HCT116 (cell line): ENCODE results near the gene TAF4. TPM values are rescaled to one million over a fixed set of nuclear protein-coding genes. Genes with fewer than 3 reads are reported as not detected.

Experiments used
- ATAC-seq: fragments of 200-7000 bp; cut with Tn5 transposase; 2 replicates; pipeline ENCODE4 v1.9.1; 2020; ENCODE audit warnings: mild to moderate bottlenecking, moderate library complexity
- BruUV-seq: library from RNA; stranded (reverse); fragments of 400-500 nt; replicated peaks from 2 replicates; lab custom pipeline; 2021; lab: Mats Ljungman, UMichigan
- CTCF ChIA-PET: fragments of 300-600 bp; sonication (Branson Sonifier 250); formaldehyde crosslinking; loops from one replicate; lab custom pipeline; 2021; ENCODE audit warnings: antibody characterized with exemption; lab: Charles Lee
- POLR2A ChIA-PET: fragments of 300-600, 350-600 bp; sonication (Branson Sonifier 250); formaldehyde crosslinking; loops from one replicate; lab custom pipeline; 2021; ENCODE audit warnings: antibody characterized with exemption; lab: Charles Lee
- RAD21 ChIA-PET, 2 experiments: fragments of 300-600 bp; sonication (Branson Sonifier 250); formaldehyde crosslinking; loops; one replicate each; lab custom pipeline; 2023; ENCODE audit warnings: low total read pairs in 2 of 2; ENCODE audit not compliant: uncharacterized antibody in 2 of 2, unreplicated experiment in 2 of 2, low non-redundant PET in 1 of 2; lab: Charles Lee
- DNase-seq: peaks from one replicate; pipeline ENCODE4 v3.0.0-alpha.2; 2010; ENCODE audit warnings: low read depth, low spot score
- H2AFZ ChIP-seq: fragments of 200-600 bp; shearing (Covaris generic), sonication (generic); 2 replicates; pipeline ENCODE4 v1.6.1; 2017; ENCODE audit warnings: low read depth, mixed run types, mixed read lengths, antibody characterized with exemption, low read length; ENCODE audit not compliant: poor library complexity, severe bottlenecking
- H3K27ac ChIP-seq: 2 replicates; pipeline ENCODE4 v1.5.1; 2012; ENCODE audit warnings: low read depth, low read length
- H3K27me3 ChIP-seq: fragments of 200-600 bp; sonication (generic); 2 replicates; pipeline ENCODE4 v1.6.1; 2016; ENCODE audit warnings: mixed run types, low read length, mixed read lengths; ENCODE audit not compliant: insufficient read depth
- H3K36me3 ChIP-seq, 2 experiments: fragments of 200-500 bp in 1 of 2; fragments of 200-600 bp in 1 of 2; sonication (Bioruptor generic) in 1 of 2; sonication (generic) in 1 of 2; 2 replicates each; pipeline versions ENCODE4 v1.5.1 to v1.6.1; 2014 to 2016; ENCODE audit warnings: low read length in 2 of 2, inconsistent platforms in 1 of 2, mixed read lengths in 1 of 2, mixed run types in 1 of 2; ENCODE audit not compliant: insufficient read depth in 2 of 2, control insufficient read depth in 1 of 2
- H3K4me1 ChIP-seq, 2 experiments: fragments of 200-600 bp in 1 of 2; sonication (generic) in 1 of 2; 2 replicates each; pipeline versions ENCODE4 v1.5.1 to v1.6.1; 2012 to 2017; ENCODE audit warnings: low read length in 2 of 2, inconsistent platforms in 1 of 2, mild to moderate bottlenecking in 1 of 2, mixed read lengths in 1 of 2, mixed run types in 1 of 2, moderate library complexity in 1 of 2; ENCODE audit not compliant: insufficient read depth in 2 of 2, control insufficient read depth in 1 of 2
- H3K4me2 ChIP-seq: fragments of 200-600 bp; sonication (generic); 2 replicates; pipeline ENCODE4 v1.6.1; 2017; ENCODE audit warnings: mixed run types, low read length, mixed read lengths
- H3K4me3 ChIP-seq, 2 experiments: fragments of 200-600 bp in 1 of 2; sonication (generic) in 1 of 2; replicated peaks in 1 of 2; 2 replicates each; pipeline ENCODE4 v1.5.1; 2011 to 2016; ENCODE audit warnings: low read length in 2 of 2, control low read depth in 1 of 2, low read depth in 1 of 2, mild to moderate bottlenecking in 1 of 2, mixed read lengths in 1 of 2, mixed run types in 1 of 2
- H3K79me2 ChIP-seq: fragments of 200-600 bp; sonication (generic); 2 replicates; pipeline ENCODE4 v1.6.1; 2017; ENCODE audit warnings: mild to moderate bottlenecking, mixed run types, low read length, moderate library complexity, mixed read lengths; ENCODE audit not compliant: insufficient read depth
- H3K9ac ChIP-seq: fragments of 200-600 bp; sonication (generic); 2 replicates; pipeline ENCODE4 v1.6.1; 2016; ENCODE audit warnings: low read length, mixed read lengths
- H3K9me2 ChIP-seq: fragments of 200-600 bp; sonication (generic), shearing (Covaris generic); 2 replicates; pipeline ENCODE4 v1.6.1; 2017; ENCODE audit warnings: mixed run types, mild to moderate bottlenecking, moderate library complexity; ENCODE audit not compliant: insufficient read depth
- H3K9me3 ChIP-seq, 2 experiments: fragments of 200-500 bp in 1 of 2; fragments of 200-600 bp in 1 of 2; sonication (Bioruptor generic) in 1 of 2; sonication (generic) in 1 of 2; 2 replicates each; pipeline ENCODE4 v1.6.1; 2014 to 2017; ENCODE audit warnings: low read length in 2 of 2, mixed read lengths in 2 of 2, inconsistent platforms in 1 of 2, low read depth in 1 of 2, mild to moderate bottlenecking in 1 of 2, mixed run types in 1 of 2, moderate library complexity in 1 of 2; ENCODE audit not compliant: control insufficient read depth in 1 of 2, insufficient read depth in 1 of 2
- H4K20me1 ChIP-seq: fragments of 200-600 bp; sonication (generic), shearing (Covaris generic); 2 replicates; pipeline ENCODE4 v1.6.1; 2017; ENCODE audit warnings: mixed run types, mild to moderate bottlenecking, moderate library complexity; ENCODE audit not compliant: insufficient read depth
- CBX3 ChIP-seq: IDR thresholded peaks from 2 replicates; pipeline ENCODE4 v1.6.1; 2012; ENCODE audit warnings: low read depth
- POLR2A ChIP-seq: IDR thresholded peaks from 2 replicates; pipeline ENCODE4 v1.7.0; 2011; ENCODE audit warnings: borderline replicate concordance; ENCODE audit not compliant: insufficient read depth, insufficient read length; ENCODE audit errors: extremely low read depth
- SIN3A ChIP-seq: IDR thresholded peaks from 2 replicates; pipeline ENCODE4 v1.6.1; 2012; ENCODE audit warnings: low read depth
- SP1 ChIP-seq: IDR thresholded peaks from 2 replicates; pipeline ENCODE4 v1.6.1; 2012; ENCODE audit warnings: low read depth
- SRF ChIP-seq: IDR thresholded peaks from 2 replicates; pipeline ENCODE4 v1.6.1; 2012; ENCODE audit warnings: low read depth
- TCF7L2 ChIP-seq: IDR thresholded peaks from 2 replicates; pipeline ENCODE4 v1.7.0; 2011; ENCODE audit warnings: borderline replicate concordance, inconsistent platforms; ENCODE audit not compliant: insufficient read depth, insufficient read length; ENCODE audit errors: extremely low read depth
- ZNF274 ChIP-seq: fragments of 200-500 bp; sonication (Bioruptor generic); IDR thresholded peaks from 2 replicates; pipeline ENCODE4 v1.6.1; 2014; ENCODE audit warnings: mild to moderate bottlenecking, low read depth, low read length, inconsistent platforms
- intact Hi-C: fragments of 100-400 bp; cut with micrococcal nuclease; formaldehyde crosslinking; loops from 2 replicates; pipeline ENCODE4 v1.10.0; 2022
- total RNA-seq: library from RNA; stranded (reverse); gene quantifications from one replicate; pipeline ENCODE4 v1.2.1, GENCODE V29; 2021; ENCODE audit not compliant: unreplicated experiment
- TF ChIP-seq, protein P1 (sequence below): IDR thresholded peaks from 2 replicates; pipeline ENCODE4 v1.6.1; 2011; ENCODE audit warnings: mild to moderate bottlenecking, low read length, moderate library complexity; ENCODE audit not compliant: insufficient replicate concordance; ENCODE audit errors: extremely low read depth

The TAF4 gene
- total RNA-seq, 1 experiment from 2014 or later, result 26.8 TPM

DNA sequence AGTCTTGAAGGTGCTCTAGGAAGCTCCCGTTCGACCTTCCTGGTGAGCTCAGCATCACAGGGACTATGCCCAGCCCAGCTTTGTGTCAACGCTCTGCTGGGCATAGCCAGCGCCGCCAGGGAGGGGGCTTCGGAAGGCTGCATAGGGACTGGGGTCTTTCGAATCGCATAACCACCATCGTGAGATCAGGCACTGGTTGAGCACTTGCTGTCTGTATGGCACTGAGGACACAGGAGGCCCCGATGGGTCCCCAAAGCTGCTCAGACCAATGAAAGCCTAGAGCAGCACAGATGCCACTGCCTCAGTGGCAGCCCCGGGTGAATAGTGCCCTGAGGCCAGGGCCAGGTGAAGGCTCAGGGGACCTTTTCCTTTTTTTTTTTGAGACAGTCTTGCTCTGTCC lies 96.7 kb downstream of the TAF4 start:
- Histone ChIP-seq H3K27me3 (no peaks in the 10 kb centered on the region), H4K20me1 (no peaks in the 10 kb centered on the region), H3K9me2 (no peaks in the 10 kb centered on the region), H3K36me3 (peaks cover 0 to 1% of the 10 kb centered on the region in 2 experiments; a peak in 1 of 4 replicates), H3K4me3 (no peak overlapping the region), H3K79me2 (no peaks in the 10 kb centered on the region), H3K9ac (no peak overlapping the region), H3K27ac (no peak overlapping the region), H3K4me1 (no peaks in the 10 kb centered on the region), H3K9me3 (no peaks in the 10 kb centered on the region)
- ChIA-PET CTCF (no interaction called here), POLR2A (no interaction called here)
- no peak for DNase-seq
- TF ChIP-seq SRF, result no peak
- no peak for TF ChIP-seq TCF7L2
- no peak for TF ChIP-seq SIN3A
- TF ChIP-seq, all 23 proteins: peak for 0
- intact Hi-C loops, result no loop called here
- no peak for ATAC-seq
- no peak overlapping the region for H3K4me2 ChIP-seq
- BruUV-seq, result no TSS peak
- H2AFZ ChIP-seq, result no peak overlapping the region
- RAD21 ChIA-PET, result no interaction called here

GRCh38 chr20:61968036-61968810 lies 97.5 kb downstream of the TAF4 start:
- Histone ChIP-seq H3K9me2 (no peaks in the 10 kb centered on the region), H3K4me3 (no peak overlapping the region), H2AFZ (no peak overlapping the region), H3K36me3 (no peaks in the 10 kb centered on the region), H3K9me3 (no peaks in the 10 kb centered on the region), H3K9ac (no peak overlapping the region), H4K20me1 (no peaks in the 10 kb centered on the region), H3K27me3 (no peaks in the 10 kb centered on the region), H3K27ac (no peak overlapping the region), H3K4me2 (no peak overlapping the region), H3K4me1 (no peaks in the 10 kb centered on the region), H3K79me2 (no peaks in the 10 kb centered on the region)
- intact Hi-C loops, result no loop called here
- POLR2A ChIA-PET, result no interaction called here
- BruUV-seq, result no TSS peak
- RAD21 ChIA-PET, result no interaction called here
- CTCF ChIA-PET, result no interaction called here
- no peak for ATAC-seq
- DNase-seq, result no peak
- TF ChIP-seq, protein P1, sequence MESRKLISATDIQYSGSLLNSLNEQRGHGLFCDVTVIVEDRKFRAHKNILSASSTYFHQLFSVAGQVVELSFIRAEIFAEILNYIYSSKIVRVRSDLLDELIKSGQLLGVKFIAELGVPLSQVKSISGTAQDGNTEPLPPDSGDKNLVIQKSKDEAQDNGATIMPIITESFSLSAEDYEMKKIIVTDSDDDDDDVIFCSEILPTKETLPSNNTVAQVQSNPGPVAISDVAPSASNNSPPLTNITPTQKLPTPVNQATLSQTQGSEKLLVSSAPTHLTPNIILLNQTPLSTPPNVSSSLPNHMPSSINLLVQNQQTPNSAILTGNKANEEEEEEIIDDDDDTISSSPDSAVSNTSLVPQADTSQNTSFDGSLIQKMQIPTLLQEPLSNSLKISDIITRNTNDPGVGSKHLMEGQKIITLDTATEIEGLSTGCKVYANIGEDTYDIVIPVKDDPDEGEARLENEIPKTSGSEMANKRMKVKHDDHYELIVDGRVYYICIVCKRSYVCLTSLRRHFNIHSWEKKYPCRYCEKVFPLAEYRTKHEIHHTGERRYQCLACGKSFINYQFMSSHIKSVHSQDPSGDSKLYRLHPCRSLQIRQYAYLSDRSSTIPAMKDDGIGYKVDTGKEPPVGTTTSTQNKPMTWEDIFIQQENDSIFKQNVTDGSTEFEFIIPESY, result no peak
- TF ChIP-seq ZNF274, result no peak
- no peak for TF ChIP-seq SP1
- no peak for TF ChIP-seq POLR2A
- no peak for TF ChIP-seq CBX3
- TF ChIP-seq TCF7L2, result no peak
- no peak for TF ChIP-seq SRF
